A172 (cell line): ENCODE results near the gene NR2F1-AS1. TPM values are rescaled to one million over a fixed set of nuclear protein-coding genes. Genes with fewer than 3 reads are reported as not detected.

Source experiments
- DNase-seq: peaks from one replicate; pipeline ENCODE4 v3.0.0-alpha.2; 2015; ENCODE audit warnings: low spot score
- total RNA-seq: library from RNA; depleted of rRNA; stranded (reverse); fragments of >200 nt; shearing (Covaris generic); gene quantifications from 2 replicates; pipeline ENCODE4 v1.2.3, GENCODE V29; 2014; rRNA removed

The NR2F1-AS1 gene
- total RNA-seq, 1 experiment from 2014 or later: 24.4 TPM

GRCh38 chr5:93385655-93386054 lies 195.4 kb downstream of the NR2F1-AS1 start:
- DNase-seq: no peak

GRCh38 chr5:93384995-93385394 lies 196.0 kb downstream of the NR2F1-AS1 start:
- DNase-seq: no peak

GRCh38 chr5:93384026-93384425 lies 197.0 kb downstream of the NR2F1-AS1 start:
- no peak for DNase-seq

- no peak for DNase-seq
Measured at GRCh38 chr5:93382188-93382825, 198.7 kb downstream of the NR2F1-AS1 start.

- DNase-seq: no peak
Measured at GRCh38 chr5:93381057-93381456, 200.0 kb downstream of the NR2F1-AS1 start.

- peak; percentile 36 for DNase-seq
Measured at GRCh38 chr5:93378073-93378472, 202.9 kb downstream of the NR2F1-AS1 start.

- DNase-seq: no peak
Measured at GRCh38 chr5:93371893-93372292, 209.1 kb downstream of the NR2F1-AS1 start.

- DNase-seq: no peak
Measured at GRCh38 chr5:93364378-93364777, 216.6 kb downstream of the NR2F1-AS1 start.

- DNase-seq: no peak
Measured at GRCh38 chr5:93360436-93361088, 220.5 kb downstream of the NR2F1-AS1 start.

GRCh38 chr5:93359960-93360305 lies 221.1 kb downstream of the NR2F1-AS1 start:
- no peak for DNase-seq

Other genes with a start within 250 kb of the NR2F1-AS1 start
- 6.9 and 10.0 TPM in 2 replicates for gene NR2F1, start 2.0 kb upstream of the NR2F1-AS1 start, total RNA-seq
- gene POU5F2, start 160.4 kb upstream of the NR2F1-AS1 start, total RNA-seq: 0.36 and 0.53 TPM in 2 replicates